ENCODE data around the gene NKD2. TPM values are rescaled to one million over a fixed set of nuclear protein-coding genes. Genes with fewer than 3 reads are reported as not detected.
A peak's percentile ranks its signal among the peaks of the same experiment; 100 is the strongest.

NKD2 gene
- total RNA-seq, 1 experiment from 2014 or later = 12.3 TPM

GRCh38 chr5:1037123-1037670, 28.6 kb downstream of the NKD2 start:
- ATAC-seq (0 out of 2 replicates have a peak, but pooled peaks have one; percentile 19), DNase-seq (ENCODE audit: low read depth, low spot score) (no peak)
- Histone ChIP-seq H3K4me3 (ENCODE audit: low read depth in 2 of 2, low read length in 2 of 2) (no peak overlapping the region), H3K27ac (ENCODE audit: low read length) (no peak overlapping the region), H3K4me1 (ENCODE audit: control insufficient read depth, insufficient read depth, low read length) (no peaks in the 10 kb centered on the region), H3K27me3 (ENCODE audit: control insufficient read depth, insufficient read depth, low read length) (no peaks in the 10 kb centered on the region), H3K9me3 (ENCODE audit: control insufficient read depth, insufficient read depth, low read depth, low read length) (no peaks in the 10 kb centered on the region), H3K36me3 (ENCODE audit: control insufficient read depth, insufficient read depth, low read length) (no peaks in the 10 kb centered on the region)
- CTCF ChIA-PET = interaction anchor here (0.6 kb wide), 1 partner anchor 103 kb away, joined by 6 read pairs; no protein-coding TSS in a partner anchor
- BruUV-seq (replicated peaks) = no TSS peak
- intact Hi-C loops (cut with micrococcal nuclease; ENCODE audit: unreplicated experiment) (no loop called here), in situ Hi-C loops (cut with HindIII; ENCODE audit: low pct_unique_long_range_greater_than_20kb, low sequenced_read_pairs) (no loop called here)
- no peak for TF ChIP-seq CTCF (IDR thresholded peaks at IDR 0.05)
- TF ChIP-seq SIN3A (IDR thresholded peaks at IDR 0.05; ENCODE audit: borderline replicate concordance, insufficient read depth, low read depth, low read length) = no peak
- TF ChIP-seq REST (IDR thresholded peaks at IDR 0.05; ENCODE audit: insufficient read depth in 1 of 2, low read depth in 2 of 2, low read length in 1 of 2) = no peak
- TF ChIP-seq POLR2AphosphoS5 (IDR thresholded peaks at IDR 0.05; ENCODE audit: low read depth, low read length) = no peak
- TF ChIP-seq TCF7L2 (IDR thresholded peaks at IDR 0.05; ENCODE audit: low read depth, low read length) = no peak
- POLR2A ChIA-PET = interaction anchor here (0.6 kb wide), 1 partner anchor 56 kb away, joined by 7 read pairs; no protein-coding TSS in a partner anchor

GRCh38 chr5:1037671-1038416, 29.2 kb downstream of the NKD2 start:
- ATAC-seq = no peak

More at GRCh38 chr5:1037671-1038416, 29.2 kb downstream of the NKD2 start:
- CTCF ChIA-PET = no interaction called here
- TF ChIP-seq REST (IDR thresholded peaks at IDR 0.05; ENCODE audit: insufficient read depth in 1 of 2, low read depth in 2 of 2, low read length in 1 of 2) (no peak), CTCF (IDR thresholded peaks at IDR 0.05) (no peak), TCF7L2 (IDR thresholded peaks at IDR 0.05; ENCODE audit: low read depth, low read length) (no peak), SIN3A (IDR thresholded peaks at IDR 0.05; ENCODE audit: borderline replicate concordance, insufficient read depth, low read depth, low read length) (no peak), POLR2AphosphoS5 (IDR thresholded peaks at IDR 0.05; ENCODE audit: low read depth, low read length) (no peak)
- in situ Hi-C loops (cut with HindIII; ENCODE audit: low pct_unique_long_range_greater_than_20kb, low sequenced_read_pairs) = no loop called here
- DNase-seq (ENCODE audit: low read depth, low spot score) = no peak
- no TSS peak for BruUV-seq (replicated peaks)
- Histone ChIP-seq H3K4me1 (ENCODE audit: control insufficient read depth, insufficient read depth, low read length) (no peaks in the 10 kb centered on the region), H3K36me3 (ENCODE audit: control insufficient read depth, insufficient read depth, low read length) (no peaks in the 10 kb centered on the region), H3K4me3 (ENCODE audit: low read depth in 2 of 2, low read length in 2 of 2) (no peak overlapping the region), H3K27me3 (ENCODE audit: control insufficient read depth, insufficient read depth, low read length) (no peaks in the 10 kb centered on the region), H3K27ac (ENCODE audit: low read length) (no peak overlapping the region), H3K9me3 (ENCODE audit: control insufficient read depth, insufficient read depth, low read depth, low read length) (no peaks in the 10 kb centered on the region)
- intact Hi-C loops (cut with micrococcal nuclease; ENCODE audit: unreplicated experiment) = no loop called here
- POLR2A ChIA-PET = interaction anchor here (0.6 kb wide), 1 partner anchor 55 kb away, joined by 7 read pairs; no protein-coding TSS in a partner anchor

Measured in Panc1 (cell line).